Measurements from ENCODE around the gene EPHA2. TPM values are rescaled to one million over a fixed set of nuclear protein-coding genes. Genes with fewer than 3 reads are reported as not detected.

EPHA2 gene
- total RNA-seq, 1 donor from 2014 or later, result 146 TPM

GRCh38 chr1:16091296-16091695 is 64.6 kb downstream of the EPHA2 start:
- ATAC-seq, result peak; percentile 85

DNA sequence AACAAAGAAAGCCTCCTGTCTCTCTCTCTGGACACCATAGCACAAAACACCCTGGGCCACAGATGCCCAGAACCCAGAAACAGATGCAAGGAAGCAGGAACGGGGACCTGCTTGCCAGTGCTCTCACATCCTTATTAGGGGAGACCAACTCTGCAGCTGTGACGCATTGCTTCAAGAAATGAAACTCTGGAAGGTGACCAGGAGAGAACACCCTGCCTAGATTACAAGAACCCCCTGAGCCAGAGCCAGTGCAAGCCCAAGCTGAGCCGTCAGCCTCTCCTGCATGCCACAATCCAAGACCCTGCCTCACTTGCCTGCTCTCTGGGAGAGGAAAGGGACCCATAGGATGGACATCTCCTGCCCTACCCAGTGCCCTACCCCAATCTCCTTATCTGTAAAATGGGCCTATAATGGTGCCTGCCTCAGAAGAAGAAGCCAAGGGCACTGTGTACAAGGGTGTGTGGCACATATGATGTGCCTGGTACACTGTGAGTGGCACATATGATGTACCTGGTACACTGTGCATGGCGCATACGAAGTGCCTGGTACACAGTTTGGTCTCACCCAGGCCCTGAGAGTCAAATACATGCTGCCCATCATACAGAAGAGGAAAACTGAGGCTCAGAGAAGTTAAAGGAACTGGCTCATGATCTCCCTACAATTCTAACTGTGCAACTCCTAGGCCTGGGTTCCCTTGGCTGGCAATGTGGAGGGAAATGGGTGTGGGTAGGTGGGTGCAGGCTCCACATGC is 65.6 kb downstream of the EPHA2 start:
- ATAC-seq, result no peak

DNA sequence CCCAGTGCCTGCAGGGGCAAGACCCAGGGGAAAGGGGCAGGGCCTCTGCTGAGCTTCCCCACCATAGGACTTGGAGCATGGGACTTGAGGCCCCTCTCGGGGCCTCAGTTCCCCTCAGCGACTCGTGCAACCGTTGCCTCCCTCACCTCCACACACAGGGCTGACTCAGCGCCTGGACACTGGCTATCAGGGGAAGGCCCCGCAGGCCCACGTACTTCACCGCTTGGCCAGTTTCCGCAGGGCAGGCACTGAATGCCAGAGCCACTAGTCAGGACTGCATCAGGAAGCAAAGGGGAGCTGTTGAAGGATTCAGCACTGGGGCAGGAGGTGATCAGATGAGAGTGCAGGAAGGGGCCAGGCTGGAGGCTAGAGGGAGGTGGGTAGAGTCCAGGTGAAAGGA is 66.9 kb downstream of the EPHA2 start:
- ATAC-seq, result peak; percentile 66

- ATAC-seq, result peak; percentile 76
Observed at GRCh38 chr1:16088351-16088911, 67.4 kb downstream of the EPHA2 start.

DNA sequence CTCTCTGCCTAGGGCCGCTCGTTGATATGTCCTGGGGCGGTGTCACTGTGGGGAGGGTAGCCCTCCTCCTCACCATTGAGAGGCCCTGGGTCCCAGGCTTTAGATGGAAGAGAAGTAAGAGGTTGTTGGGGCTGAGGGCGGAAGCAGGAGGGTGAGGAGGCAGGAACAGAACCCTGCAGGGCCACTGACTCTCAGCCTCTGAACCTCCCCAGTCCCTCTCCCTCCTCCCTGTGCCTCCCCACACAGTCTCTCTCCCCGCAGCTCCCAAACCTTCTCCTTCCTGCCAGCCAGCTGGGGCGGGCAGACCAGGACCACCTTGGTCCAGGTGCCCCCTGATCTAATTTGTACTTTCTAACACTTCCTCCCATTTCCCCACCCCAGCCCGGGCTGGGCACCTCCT is 68.1 kb downstream of the EPHA2 start:
- no peak for ATAC-seq

DNA sequence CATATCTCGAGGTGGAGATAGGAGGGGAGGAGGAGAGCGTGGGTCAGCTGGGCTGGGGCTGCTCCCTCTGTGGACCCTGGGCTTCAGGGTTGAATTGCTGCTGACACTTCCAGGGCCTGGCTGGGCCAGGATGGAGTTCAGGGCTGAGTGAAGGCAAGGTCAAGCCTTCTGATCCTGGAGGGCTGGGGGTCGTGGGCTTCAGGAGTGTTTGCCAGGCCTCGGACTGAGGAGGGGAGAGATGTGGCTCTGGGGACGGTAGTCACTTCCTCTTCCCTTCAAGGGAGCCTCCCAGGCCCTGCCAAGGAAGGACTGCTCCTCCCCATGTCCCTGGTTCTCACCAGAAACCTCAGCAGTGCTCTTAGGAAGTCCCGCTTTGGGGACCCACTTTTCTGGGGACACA is 70.3 kb downstream of the EPHA2 start:
- ATAC-seq, result no peak

DNA sequence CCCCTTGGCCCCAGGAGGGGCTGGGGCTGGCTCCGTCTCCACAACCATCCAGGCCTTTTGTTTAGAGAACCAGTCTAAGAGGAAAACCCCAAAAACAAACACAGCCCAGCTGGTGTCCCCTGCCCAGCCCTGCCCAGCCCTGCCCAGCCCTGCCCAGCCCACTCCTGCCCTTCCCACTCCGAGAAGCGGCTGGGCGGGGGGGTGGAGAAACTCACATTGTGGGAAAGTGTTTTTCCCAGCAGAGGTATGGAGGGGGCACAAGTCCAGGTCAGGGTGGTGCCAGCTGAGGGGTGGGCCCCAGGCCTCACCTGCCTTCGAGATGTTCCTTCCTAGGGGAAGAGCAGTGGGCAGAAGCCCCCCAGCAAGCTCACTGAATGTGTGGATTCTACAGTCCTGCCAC is 72.4 kb downstream of the EPHA2 start:
- ATAC-seq, result no peak

- peak; percentile 58 for ATAC-seq
Observed at GRCh38 chr1:16082283-16083038, 73.4 kb downstream of the EPHA2 start.

DNA sequence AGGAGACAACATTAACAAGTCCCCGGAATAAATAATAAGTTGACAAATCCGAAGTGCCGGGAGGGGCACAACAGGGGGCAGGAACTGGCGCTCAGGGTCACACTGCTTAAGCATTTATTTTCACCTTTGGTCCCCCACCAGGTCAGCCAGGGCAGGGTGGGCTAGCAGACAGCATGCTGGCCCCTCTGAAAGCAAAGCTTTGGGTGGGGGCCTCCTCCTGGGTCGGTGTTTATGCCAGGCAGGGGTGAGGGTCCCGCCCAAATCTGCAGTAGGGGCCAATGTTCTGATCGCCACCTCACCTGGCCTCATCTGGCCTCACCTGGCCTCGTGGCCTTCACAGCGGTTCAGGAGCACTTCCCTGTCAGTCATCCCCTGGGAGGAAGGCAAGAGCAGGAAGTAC is 74.2 kb downstream of the EPHA2 start:
- ATAC-seq, result no peak

DNA sequence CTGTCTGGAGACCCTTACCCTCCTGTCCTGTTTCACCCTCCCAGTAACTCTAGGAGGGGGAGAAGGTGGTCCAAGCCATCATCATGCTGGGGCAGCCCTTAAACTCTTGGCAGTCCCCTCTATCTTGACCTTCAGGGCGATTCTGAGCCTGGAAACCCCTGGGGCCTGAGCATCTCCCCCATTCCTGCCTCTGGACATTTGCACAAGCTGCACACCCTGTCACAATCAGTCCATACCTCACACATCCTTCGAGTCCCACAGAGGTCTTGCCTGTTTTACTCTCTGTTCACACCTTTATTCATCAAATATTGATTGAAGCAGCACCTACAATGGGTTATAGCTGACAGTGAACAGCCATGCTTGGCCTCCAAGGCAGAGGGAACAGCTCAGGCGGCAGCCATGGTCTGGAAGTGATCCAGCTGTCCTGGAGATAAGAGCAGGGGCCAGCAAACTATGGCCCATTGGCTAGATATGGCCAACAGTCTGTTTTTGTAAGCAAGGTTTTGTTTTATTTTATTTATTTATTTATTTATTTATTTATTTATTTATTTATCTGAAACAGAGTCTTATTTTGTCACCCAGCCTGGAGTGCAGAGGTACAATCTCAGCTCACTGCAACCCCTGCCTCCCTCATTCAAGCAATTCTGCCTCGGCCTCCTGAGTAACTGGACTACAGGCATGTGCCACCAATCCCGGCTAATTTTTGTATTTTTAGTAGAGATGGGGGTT is 75.3 kb downstream of the EPHA2 start:
- no peak for ATAC-seq

GRCh38 chr1:16078925-16079656 is 76.8 kb downstream of the EPHA2 start:
- ATAC-seq, result peak; percentile 52

DNA sequence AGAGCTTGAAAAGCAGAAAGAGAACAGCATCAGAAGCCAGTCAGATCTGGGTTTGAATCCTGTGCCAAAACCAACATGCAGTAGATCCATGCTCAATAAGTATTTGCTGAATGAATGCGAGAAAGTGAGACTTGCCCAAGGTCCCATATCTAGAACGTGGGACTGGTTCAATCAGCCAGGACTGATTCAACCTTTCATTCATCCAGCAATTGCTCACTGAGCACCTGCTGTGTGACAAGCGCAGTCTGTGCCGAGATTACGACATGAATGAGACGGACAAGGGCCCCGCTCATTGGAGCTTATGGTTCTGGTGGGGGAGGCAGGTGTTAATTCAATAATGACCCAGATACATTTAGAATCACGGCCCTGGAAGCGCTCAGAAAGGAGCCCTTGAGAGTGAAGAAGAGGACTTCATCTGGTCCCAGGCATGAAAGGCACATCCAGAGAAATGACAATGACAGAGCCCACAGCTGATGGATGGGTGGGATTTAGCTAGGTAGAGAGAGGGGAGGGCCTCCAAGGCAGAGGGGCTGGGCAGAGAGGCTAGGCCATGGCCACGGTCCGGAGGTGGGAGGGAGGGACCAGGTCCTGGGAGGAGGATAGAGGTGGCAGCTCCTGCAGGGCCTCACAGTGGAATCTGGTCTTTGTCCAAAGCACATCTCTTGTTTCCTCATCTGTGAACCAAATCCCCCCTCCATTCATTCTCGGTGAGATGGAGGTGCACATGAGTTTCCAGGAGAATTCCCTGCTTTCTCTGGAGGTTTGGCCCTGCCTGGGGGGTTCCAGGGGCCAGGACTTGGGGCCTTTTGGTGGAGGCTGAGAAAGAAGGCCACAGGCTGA is 78.2 kb downstream of the EPHA2 start:
- peak; percentile 17 for ATAC-seq

DNA sequence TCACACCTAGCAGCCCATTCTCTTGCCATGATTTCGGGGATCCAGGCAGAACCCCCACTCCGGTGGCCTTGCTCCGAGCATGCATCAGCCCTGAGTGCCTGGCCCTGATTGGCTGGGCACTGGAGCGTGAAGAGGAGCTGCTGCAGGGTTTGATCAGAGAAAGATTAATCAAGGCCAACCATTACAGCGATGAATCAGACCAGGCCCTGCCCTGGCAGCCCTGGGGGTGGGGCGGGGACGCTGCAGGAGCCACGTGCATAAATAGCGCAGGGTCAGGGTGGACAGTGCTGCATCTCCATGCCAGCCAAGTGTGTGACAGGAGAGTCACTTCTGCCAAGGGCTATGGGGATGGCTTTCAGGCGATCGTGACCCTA is 79.0 kb downstream of the EPHA2 start:
- ATAC-seq, result peak; percentile 67

GRCh38 chr1:16076031-16076864 is 79.6 kb downstream of the EPHA2 start:
- ATAC-seq, result peak; percentile 49

DNA sequence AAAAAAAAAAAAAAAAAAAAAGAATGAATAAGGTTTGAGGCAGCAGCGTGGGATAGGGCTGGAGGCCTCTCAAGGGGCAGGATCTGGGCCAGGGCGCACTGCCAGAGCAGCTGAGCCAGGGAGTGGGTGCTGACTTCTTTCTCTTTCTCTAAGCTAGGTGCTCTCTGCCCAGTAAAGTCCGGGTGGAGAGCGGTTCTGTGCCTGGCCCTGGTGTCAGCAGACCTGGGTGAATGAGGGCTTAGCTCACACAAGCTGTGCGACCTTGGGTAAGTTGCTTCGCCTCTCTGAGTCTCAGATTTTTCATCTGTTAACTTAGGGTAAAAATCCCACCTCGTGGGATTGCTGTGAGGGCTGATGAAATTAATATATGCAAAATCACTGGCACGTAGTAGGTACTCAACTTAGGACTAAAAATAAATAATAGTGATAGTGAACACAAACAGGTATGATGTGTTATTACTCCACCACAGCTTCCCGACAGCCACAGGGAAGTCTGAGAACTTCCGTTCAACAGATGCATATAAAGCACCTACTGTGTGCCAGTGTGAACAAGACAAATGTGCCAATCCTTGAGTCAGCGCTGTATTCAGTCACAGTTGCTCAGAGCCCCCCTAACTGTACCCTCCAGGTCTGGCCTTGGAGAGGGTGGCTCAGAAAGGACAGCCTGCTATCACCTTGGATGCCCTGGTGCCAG is 80.4 kb downstream of the EPHA2 start:
- no peak for ATAC-seq
